ENCODE measurements around the gene RPN2.

RPN2 gene

DNA sequence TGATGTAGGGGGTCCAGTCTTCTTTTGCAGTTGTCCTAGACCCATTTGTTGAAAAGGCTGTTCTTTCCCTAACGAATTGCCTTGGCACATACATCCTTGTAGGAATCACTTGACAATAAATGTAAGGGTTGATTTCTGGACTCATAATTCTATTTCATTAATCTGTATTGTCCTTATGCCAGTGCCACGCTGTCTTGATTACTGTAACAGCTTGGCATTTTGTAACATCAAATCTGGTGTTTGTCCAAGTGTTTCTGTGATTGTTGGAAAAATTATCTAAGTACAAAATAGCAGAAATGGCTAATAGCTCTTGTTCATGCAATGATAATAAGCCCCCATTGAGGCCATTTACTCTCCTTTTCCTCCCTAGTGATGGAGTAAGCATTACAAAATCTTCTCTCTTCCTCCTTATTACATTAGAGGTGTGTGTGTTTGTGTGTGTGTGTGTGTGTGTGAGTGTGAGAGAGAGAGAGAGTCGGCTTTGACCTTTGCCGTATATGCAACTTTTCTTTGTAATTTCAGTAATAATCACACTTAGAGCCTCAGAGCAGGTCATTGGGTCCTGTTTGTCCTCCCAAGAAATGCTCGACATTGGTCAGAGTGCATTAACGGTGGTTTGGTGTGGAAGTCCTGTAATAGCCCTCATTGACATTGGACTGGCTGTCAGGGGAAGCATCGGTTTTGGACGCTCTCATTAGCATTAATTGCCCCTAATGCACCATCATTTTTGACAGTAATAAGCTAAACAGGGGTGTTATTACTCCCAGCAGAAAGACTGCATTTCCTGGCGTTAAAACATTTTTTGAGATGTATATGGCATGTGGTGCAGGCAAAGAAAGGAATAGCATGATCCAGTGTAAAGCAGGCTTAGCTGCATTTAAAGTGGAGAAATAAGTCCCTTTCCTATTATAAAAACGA is 40.9 kb downstream of the RPN2 start:
- DNase-seq: no peak

DNA sequence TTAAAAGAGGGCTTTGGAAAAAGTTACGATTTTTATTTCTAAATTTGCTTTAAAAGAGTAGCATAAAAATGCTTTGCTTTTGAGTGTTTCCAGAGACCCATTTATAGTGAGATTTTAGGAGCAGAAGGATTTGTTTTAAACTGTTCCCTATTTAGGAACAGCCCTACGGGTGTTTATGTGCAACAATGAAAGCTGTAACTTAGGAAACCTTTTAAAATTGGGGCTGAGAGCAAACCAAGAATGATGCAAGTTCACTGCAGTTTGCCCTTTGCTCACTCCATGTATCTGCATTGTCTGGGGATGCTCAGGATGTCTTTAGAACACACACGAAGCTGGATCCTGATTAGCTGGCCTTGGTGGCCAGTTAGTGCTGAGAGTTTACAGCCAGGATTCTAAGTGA is 41.6 kb downstream of the RPN2 start:
- DNase-seq: no peak

DNA sequence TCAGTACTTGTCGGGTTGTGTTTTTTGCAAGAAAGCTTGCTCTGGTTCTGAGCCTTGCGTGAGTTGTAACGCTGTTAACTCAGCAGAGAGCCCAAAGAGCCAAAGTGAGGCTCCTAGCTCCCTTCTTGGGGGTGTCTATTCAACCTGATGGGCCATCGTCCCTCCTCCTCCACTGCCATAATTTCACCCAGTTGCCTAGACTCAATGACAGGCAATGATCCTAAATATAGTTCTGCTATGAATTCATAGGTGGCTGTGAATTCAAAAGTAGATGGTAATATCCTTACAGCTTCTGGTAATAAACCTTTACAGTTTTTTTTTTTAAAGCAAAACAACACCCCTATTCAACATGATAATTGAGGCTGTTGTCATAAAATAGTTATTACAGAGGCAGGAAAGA is 43.0 kb downstream of the RPN2 start:
- no peak for DNase-seq

DNA sequence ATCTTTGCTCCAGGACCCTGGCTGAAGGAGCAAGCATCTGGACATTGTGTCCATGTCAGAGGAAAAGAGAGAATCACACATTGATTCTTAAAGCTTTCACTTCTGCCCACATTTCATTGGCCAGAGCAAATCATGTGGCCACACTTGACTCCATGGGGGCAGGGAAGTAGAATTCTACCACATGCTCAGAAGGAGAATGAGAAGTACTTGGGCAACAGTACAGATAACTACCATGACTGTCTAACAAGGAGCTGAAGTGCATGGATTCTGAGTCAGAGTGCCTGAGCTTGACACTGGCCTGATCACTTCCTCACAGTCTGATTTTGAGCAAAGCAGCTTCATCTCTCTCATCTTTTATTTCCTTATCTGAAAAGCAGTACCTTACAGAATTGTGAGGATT is 43.9 kb downstream of the RPN2 start:
- peak; percentile 68 for DNase-seq

DNA sequence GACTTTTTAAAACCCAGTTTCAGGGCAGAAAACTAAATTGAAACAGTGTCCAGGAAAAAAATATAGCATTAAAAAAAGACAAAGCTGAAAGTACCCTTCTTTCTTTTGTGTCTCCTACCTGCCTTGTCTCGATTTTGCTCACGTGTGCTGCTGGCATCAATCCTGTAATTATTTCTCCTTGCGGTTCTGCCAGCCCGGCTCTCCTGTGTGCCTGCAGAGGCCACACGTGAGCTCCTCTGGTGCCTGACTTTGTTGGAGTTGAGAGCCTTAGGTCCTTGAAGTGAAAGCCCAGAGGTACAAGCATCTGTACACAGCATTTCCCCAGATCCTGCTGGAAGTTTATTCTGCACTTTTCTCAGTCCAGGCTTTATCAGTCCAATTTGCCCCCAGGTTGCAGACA is 46.0 kb downstream of the RPN2 start:
- no peak for DNase-seq

DNA sequence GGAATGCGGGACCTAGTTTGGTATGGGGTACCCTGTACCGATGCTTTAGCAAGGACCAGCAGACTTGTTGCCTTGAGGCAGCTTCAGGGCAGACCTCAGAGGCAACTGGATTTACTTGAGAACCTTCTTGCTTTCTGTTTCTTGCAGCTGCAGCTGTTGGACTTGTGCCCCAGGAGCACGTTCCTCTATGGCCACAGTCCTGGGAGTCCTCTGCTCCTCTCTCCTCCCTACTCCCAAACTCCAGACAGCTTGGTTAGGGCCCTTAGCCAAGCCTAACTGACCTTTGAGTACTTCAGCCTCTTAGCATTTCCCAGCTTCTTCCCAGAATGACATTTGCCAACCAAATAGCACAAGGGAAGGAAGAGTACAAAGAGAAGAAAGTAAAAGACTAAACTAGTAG is 47.8 kb downstream of the RPN2 start:
- no peak for DNase-seq

DNA sequence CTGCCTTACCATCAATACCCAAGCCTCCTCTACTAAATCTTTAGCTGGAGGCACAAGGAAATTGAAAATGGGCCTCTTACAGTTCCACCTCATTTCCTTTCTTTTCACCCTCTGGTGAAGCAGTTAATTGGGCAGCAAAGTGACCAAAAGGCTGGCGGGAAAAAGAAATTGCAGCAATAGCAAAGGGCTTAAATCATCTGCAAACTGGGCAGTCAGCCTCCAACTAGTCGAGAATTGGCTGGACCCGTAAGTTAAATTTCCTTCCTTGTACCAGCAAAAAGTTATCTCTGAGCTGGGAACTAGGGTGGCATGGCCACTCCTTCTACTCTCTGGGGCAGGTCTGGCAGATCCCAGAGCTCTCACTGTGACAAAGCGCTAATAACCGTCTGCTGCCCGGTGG is 49.0 kb downstream of the RPN2 start:
- no peak for DNase-seq

DNA sequence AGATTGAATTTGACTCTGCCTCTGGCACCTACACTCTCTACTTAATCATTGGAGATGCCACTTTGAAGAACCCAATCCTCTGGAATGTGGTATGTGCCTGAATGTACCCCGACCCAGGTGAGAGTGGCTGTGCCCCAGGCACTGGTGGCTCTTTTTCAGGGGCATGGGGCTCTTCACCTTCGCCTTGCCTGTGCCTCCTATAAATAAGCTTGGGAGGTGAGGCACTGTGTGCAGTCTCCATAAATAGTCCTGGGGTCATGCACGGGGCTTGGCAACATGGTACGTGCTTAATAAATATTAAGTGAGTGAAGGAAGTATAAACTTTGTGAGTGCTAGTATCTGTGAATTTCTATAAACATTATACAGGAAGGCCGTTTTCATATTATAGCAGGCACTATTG is 49.5 kb downstream of the RPN2 start:
- no peak for DNase-seq

DNA sequence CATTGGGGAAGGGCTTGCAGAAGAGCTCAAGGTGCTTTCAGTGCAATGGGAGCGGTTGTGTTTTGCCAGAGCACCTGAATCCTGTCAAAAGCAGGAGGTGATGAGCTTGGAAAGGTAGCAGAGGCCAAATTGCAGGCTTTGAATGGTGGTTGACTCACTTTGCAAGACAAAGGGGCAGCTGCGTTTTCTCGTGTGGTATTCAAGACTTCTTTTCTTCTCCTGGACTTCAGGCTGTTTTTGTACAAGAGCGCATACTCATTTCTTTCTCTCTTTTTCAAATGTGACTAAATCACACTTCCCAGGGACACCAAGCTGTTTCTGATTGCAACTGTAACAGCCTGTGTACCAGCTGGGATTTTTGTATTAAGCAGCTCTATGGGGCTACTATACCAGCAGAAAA is 50.2 kb downstream of the RPN2 start:
- no peak for DNase-seq

DNA sequence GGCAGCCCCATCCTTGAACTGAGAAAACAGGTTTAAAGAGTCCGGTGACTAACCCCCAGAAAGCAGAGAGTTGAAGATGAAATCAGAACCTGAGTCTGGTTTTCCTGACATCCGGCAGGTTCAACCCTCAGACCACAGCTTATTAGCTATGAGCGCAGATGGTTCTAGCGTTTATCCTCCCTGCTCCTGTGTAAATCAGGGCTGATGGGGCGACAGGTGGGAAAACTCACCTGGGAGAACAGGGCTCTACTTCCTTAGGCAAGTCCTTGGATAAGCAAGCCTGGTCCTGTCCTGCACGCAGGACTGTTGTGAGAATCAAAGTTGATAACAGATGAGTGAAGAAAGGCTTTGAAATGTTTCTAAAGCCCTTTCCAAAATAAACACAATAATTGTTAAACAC is 51.1 kb downstream of the RPN2 start:
- no peak for DNase-seq

DNA sequence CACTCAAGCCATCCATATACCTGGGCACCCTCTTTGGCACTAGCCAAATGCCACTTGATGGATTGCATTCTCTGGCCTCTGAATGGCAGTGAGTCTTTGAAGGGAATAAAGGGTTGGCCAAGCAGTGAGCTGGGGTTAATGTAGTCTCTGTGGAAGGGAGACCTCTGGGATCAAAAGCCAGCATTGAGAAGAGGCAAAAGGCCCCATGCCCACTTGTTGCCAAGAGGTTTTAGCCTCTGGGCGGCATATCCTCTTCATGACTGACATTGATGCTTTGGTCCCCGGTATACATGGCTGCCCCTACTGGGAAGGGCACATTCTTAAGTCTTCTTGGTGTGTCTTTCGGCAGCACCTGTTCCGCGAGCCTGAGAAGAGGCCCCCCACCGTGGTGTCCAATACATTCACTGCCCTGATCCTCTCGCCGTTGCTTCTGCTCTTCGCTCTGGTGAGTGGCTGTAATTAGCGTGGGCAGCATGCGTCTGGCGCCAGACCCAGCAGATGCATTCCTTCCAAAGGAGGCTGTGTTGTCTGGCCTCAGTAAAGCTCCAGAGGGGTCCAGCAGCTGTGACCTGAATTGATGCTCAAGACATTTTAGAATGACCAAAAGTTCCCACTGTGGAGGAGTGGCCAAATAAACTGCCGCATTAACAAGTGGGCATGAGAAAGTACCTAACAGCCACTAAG is 53.0 kb downstream of the RPN2 start:
- DNase-seq: no peak

DNA sequence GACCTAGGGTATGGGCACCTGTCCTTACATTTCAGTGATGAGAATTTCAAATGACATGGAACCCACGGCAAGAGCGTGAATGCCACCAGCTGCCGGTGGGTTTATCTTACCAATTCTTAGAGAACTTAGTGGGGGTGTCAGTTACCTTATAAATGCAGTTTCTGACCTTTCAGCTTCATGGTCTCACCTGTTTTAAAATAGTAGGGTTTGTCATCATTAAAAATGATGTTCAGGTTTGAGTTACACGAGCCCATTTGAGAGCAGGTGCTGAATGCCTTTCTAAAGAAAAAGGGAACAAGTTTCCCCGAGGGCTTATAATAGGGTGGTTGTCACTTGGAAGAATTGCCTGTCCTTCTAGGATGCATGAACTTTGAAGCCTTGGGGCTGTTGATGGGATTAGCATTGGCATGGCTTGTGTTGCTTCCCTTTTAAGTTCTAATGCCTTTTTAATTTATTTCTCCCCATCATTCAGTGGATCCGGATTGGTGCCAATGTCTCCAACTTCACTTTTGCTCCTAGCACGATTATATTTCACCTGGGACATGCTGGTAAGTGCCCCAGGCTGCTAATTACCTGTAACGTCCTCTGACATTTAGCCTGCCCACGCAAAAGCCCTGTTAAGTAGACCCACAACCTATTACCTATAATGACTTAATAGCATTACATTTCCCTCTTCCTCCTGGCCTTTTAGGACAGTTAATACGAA is 54.6 kb downstream of the RPN2 start:
- DNase-seq: no peak

DNA sequence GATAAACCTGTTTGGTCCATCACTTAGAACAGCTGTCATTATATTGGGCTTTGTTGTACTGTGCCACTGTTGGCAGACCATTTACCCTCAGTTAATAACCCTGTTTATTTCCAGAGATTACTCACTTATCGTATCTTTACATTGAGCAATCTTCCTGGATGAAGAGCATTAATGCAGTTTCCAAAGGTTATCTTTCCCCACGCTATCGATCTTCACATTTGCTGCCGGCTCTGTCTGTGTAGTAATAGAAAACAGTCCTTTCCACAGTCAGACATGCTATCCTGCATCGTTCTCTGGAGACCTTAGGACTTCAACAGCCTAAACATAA is 55.1 kb downstream of the RPN2 start:
- no peak for DNase-seq

DNA sequence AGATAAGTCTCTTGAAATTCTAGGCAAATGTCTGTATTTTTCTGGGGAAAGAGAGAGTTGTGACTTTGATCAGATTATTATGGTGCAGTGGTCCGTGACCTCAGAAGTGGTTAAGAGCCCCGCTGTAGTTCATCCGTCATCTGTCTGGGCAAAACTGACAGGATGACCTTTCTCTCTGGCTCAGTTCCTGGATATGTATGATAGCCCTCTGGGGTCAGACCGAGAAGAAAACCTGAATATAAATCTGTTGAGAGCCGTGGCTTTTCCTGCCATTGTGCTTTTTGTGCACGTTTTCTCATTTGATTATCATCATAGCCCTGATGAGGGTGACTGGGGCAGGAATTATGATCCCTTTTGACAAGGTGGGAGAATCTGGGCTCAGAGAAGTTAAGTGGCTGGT is 55.9 kb downstream of the RPN2 start:
- no peak for DNase-seq

DNA sequence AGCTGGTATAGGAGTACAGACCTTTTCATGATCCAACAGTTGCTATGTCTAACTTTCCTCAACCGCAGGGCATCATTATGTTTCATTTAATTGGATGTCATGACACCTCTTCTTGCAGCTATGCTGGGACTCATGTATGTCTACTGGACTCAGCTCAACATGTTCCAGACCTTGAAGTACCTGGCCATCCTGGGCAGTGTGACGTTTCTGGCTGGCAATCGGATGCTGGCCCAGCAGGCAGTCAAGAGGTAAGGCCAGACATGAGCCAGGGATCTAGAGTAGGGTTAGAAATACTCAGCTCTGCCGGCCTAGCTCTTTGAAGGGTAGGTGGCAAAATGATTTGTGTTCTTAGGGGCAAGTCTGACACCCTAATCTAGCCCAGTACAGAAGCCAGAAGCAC is 57.3 kb downstream of the RPN2 start:
- DNase-seq: no peak

DNA sequence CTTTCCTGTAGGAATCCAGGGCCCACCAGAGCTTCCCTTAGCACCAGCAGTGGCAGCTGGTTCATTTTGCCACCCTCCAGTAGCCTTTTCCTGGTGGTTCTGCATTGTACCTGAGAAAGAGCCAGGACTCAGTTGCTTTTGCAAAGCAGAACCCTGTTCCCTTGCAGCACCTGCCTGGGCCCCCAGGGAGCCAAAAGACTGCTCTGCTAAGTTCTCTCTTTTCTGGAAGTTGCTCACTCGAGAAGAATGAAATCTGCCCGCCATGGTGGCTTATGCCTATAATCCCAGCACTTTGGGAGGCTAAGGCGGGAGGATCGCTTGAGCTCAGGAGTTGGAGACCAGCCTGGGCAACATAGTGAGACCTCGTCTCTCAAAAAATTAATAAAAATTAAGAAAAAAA is 58.5 kb downstream of the RPN2 start:
- DNase-seq: no peak

DNA sequence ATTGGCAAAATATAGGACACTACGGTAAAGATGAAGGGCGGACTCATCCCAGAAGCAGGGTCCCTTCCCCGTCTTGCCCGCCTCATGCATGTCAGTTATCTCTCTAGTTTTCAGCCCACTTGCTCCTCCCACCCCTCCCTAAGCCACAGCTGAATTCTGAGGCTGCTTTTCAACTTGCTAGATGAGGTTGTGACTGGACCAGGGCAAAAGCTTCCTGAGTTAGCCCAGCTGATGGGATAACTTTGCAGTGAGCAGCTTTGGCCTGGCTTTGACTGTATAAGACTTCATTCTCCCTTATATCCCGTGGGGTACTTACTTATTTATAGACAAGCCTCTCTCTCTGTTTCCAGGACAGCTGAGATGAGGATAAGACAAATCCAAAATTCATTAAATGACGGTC is 59.3 kb downstream of the RPN2 start:
- no peak for DNase-seq

DNA sequence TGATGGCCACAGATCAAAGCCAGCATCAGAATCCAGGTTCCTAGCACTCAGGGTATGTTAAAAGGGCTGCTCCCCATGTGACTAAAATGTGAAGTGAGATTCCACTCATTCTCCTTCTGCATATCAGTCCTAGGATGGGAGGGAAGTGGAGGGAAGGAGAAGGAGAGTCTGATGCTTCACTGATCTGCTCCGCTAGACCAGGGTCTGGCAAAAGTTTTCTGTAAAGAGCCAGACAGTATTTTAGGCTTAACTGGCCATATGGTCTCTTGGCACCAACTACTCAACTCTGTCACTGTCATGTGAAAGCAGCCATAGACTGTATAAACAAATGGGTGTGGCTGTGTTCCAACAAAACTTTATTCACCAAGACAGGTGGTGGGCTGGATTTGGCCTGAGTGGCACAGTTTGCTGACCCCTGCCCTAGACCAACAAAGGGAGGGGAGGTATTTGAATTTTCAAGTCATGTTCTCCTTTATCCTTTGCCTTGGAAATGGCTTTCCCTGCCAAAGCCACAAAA is 59.9 kb downstream of the RPN2 start:
- DNase-seq: no peak

DNA sequence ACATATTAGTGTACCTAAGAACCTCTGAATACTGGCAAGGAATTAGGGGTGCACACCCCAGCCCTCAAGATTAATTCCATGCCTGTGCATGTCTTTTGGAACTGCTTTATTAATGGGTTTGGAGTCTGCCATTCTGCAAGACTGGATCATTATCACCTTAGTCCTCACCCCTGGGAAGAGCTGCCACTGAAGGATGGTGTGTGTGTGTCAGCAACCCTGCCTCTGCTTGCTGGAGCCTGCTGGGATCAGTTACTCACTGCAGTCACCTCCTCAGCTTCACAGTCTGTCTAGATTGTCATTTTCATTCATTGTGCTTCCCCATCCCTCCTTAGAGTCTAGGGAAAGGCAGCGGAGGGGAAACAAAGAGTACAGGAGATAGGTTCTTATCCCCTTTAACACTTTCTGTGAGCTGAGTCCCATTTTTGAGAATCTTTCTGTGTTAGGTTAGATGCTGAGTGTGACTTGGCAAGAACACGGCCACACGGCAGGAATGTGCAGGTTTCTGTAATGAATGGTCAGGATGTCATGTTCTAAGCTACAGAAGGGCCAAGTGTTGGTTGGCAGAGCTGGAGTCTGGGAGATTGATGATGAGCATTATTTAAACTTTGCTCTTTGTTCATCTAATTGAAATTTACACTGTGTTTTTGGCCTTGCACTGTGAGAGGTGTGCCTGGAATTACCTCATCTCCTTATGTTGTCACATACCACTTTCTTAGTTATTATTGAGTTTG is 61.4 kb downstream of the RPN2 start:
- DNase-seq: no peak

DNA sequence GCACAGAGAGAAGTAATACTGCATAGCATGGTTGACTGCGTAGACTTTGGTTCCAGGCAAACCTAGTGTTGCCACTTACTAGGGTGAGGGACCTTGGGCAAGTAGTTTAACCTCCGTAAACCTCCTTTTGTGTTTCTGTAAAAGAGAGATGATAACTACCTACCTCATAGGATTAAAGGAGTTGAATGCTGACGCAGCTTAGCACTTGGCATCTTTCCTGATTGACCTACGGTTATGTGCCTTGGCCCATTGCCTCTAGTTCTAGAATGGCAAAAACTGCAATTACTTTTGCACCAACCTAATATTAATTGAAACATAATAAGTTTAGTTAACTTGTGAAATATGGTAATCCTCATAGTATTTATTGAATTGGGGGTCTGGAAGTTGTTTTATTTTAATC is 63.4 kb downstream of the RPN2 start:
- no peak for DNase-seq

DNA sequence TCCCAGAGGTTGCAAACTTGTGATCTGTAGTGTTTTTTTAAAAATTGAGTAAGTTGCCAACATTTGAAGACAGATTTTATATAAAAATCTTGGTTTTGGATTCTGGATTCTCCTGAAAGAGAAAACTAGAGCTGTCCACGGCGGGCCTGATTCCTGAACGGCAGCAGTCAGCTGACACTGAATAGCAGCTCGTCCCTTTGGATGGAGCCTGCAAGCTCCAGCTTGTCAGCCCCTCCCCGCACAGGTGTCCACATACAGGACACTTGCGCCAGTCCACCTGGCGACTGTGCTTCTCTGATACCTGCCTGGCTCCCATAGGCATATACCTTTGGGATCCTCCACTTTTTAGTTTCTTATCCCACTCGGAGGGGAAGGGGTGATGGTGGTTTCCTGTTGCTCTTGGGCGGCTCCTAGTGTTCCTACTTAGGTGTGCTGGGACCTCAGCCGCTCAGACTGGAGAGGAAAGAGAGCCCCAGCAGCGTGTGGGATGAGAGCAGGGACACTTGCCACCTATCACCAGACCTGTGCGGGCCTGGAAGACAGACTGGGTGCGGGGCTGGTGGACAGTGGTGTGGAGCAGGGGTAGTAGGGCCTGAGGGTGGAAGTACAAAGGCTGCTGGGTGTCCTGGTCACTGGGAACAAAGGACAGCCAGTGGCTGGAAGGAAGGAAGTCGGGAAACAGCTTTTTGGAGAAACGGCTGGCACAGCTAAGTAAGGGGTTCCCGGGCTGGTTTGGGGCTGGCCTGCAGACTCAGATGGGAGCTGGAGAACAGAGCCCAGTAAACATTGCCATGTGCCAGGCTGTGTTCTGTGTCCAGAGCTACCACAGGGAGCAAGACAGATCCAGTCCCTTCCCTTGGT is 64.2 kb downstream of the RPN2 start:
- no peak for DNase-seq

DNA sequence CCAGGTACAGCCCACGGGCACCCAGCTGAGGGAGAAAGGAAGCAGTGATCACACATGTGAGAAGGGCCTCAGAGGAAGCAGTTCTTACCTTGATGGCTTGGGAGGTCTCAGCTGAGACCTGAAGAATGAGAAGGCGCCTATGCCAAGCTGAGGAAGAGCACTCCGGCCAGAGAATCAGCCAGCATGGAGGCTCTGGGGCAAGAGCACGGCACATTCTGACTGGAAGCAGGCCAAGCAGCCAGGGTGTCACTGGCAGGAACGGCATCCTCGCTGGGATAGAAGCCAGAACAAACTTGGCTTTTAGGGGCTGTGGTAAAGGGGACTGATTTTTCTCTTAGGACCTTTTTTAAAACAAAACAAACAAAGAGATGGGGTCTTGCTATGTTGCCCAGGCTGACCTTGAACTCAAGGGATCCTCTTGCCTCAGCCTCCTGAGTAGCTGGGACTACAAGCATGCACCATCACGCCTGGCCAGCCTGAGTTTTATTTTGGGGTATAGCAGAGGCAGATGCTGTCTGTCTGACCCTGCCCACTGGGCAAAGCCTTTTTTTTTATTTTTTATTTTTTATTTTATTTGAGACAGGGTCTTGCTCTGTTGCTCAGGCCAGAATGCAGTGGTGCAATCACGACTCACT is 64.9 kb downstream of the RPN2 start:
- no peak for DNase-seq

All from kidney glomerular epithelial cell (primary cell).